ENCODE results near the gene TRERF1. TPM values are rescaled to one million over a fixed set of nuclear protein-coding genes. Genes with fewer than 3 reads are reported as not detected.

TRERF1 gene
- total RNA-seq, 6 experiments from 2014 or later, result 10.5 to 16.4 (median 15.2) TPM

DNA sequence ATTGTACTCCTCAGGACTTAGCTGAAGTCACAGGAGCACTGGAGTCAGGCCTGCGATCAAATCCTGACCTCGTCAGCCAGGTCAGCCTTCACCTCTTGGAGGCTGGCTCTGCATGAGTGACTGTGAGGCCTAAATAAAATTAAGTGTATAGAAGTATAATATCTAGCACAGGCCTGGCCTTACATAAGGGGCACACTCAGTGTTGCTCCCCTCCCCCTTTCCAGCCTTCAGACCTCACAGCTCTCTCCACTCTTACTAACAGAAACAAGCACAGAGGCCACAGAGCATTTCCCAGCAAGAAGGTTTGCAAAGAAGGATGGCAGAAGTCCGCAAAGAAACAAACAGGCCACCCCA lies 84.8 kb downstream of the TRERF1 start:
- H3K9me3 Mint-ChIP-seq, result no peaks in the 10 kb centered on the region
- no peak for DNase-seq
- H3K27ac Mint-ChIP-seq, result peak overlapping the region; percentile 83
- H3K4me1 Mint-ChIP-seq (ENCODE audit: low read depth), result peaks cover 46% of the 10 kb centered on the region
- H3K27me3 Mint-ChIP-seq (ENCODE audit: insufficient read depth), result no peaks in the 10 kb centered on the region
- H3K4me3 Mint-ChIP-seq, result peak overlapping the region; percentile 51
- H3K36me3 Mint-ChIP-seq (ENCODE audit: low read depth), result peaks cover 9% of the 10 kb centered on the region
- TF ChIP-seq, protein P1, sequence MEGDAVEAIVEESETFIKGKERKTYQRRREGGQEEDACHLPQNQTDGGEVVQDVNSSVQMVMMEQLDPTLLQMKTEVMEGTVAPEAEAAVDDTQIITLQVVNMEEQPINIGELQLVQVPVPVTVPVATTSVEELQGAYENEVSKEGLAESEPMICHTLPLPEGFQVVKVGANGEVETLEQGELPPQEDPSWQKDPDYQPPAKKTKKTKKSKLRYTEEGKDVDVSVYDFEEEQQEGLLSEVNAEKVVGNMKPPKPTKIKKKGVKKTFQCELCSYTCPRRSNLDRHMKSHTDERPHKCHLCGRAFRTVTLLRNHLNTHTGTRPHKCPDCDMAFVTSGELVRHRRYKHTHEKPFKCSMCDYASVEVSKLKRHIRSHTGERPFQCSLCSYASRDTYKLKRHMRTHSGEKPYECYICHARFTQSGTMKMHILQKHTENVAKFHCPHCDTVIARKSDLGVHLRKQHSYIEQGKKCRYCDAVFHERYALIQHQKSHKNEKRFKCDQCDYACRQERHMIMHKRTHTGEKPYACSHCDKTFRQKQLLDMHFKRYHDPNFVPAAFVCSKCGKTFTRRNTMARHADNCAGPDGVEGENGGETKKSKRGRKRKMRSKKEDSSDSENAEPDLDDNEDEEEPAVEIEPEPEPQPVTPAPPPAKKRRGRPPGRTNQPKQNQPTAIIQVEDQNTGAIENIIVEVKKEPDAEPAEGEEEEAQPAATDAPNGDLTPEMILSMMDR (IDR thresholded peaks at IDR 0.05), result no peak

DNA sequence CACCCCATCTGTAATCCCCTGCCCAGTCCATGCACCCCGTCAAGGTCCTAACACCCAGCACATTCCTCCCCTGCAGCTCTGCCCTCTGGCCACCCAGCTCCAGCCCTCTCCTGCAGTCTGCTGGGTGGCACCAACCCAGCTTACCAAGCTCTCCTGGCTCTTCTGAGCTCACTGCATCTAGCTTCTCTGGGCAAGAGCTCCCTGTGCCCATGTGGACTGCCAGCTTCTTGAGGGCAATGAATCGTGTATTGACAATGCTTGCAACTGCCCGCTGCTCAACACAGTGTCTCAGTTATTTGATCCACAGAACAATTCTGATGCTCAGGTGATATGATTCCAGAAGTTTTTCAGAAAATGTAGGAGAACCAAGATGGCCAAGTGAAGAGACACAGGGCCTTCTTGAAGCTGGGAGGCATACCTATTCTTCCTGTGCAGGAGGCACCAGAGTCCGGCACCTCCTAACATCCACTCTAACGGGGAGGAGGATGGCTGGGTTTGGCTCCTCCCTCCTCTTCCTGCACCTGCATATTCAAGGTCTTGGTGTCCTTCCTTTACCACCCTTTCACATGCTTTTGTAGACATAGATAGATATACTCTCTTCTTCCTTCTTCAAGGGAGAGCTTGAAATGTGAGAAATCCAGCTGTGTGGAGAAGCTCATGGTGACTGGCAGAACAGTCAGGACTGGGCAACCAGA lies 85.6 kb downstream of the TRERF1 start:
- Mint-ChIP-seq H3K27ac (peak overlapping the region; percentile 83), H3K4me3 (no peak overlapping the region), H3K27me3 (ENCODE audit: insufficient read depth) (no peaks in the 10 kb centered on the region), H3K36me3 (ENCODE audit: low read depth) (peaks cover 13% of the 10 kb centered on the region), H3K9me3 (no peaks in the 10 kb centered on the region), H3K4me1 (ENCODE audit: low read depth) (peaks cover 46% of the 10 kb centered on the region)
- TF ChIP-seq, protein P1 (IDR thresholded peaks at IDR 0.05), result no peak
- no peak for DNase-seq

DNA sequence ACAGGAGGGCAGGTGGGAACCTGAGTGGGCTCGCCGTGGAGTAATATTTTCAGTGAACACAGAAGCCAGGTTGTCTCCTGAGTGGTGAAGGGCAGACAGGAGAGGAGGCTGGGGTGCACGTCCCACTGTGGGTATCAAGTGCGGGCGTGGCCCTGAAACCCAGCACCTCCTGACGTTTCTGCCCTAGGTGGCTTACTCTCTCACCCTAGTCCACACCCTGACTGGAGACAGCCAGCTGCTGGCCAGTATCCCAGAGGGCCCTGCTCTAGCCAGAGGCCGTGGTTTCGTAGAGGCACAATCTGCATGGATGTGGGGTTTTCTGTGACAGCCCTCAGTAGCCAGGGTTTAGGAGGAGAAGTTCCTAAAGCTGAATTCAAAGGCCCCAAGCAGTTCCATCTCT lies 86.7 kb downstream of the TRERF1 start:
- H3K4me1 Mint-ChIP-seq (ENCODE audit: low read depth), result peaks cover 45% of the 10 kb centered on the region
- H3K36me3 Mint-ChIP-seq (ENCODE audit: low read depth), result peaks cover 17% of the 10 kb centered on the region
- DNase-seq, result no peak
- TF ChIP-seq, protein P1 (IDR thresholded peaks at IDR 0.05), result no peak
- no peak overlapping the region for H3K4me3 Mint-ChIP-seq
- H3K27ac Mint-ChIP-seq, result no peak overlapping the region
- H3K27me3 Mint-ChIP-seq (ENCODE audit: insufficient read depth), result no peaks in the 10 kb centered on the region
- no peaks in the 10 kb centered on the region for H3K9me3 Mint-ChIP-seq

DNA sequence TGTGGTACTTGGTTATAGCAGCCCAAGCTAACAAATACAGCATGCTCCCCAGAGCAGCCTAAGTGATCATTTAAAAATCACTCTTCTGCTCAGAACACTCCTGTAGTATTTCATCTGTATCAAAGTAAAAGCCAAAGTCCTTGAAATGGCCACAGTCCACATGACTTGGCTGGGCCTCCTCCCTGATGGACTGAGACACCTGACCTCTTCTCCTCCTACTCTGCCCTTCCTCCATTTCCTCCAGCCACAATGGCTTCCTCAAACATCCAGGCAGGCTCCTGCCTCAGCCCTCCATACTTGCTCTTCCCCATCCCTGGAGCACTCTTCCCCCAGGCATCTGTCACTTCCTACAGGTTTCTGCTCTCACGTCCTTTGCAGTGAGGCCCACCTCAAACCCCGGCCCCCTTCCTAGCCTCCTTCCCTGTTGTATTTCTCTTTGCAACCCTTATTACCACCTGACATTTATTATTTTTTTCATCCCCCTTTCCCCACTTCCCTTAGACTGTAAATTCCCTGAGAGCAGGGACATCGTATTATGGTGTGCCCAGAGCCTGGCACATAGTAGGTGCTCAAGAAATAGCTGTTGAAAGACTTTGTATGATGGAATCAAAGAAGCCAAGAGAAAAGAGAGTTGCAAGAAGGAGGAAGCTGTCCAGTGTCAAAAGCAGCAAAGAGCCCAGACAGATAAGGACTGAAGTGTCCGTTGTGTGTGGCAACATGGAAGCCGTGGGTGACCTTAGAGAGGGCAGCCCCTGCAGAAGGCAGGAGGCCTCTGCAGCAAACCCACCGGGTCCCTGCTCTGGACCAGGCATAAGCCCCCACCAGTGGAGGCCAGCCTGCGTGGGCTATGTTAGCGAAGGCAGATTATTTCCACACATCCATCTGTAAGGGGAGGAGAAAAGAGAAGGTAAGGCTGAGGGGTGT lies 87.5 kb downstream of the TRERF1 start:
- Mint-ChIP-seq H3K4me3 (no peak overlapping the region), H3K27me3 (ENCODE audit: insufficient read depth) (no peaks in the 10 kb centered on the region), H3K36me3 (ENCODE audit: low read depth) (peaks cover 17% of the 10 kb centered on the region), H3K9me3 (no peaks in the 10 kb centered on the region), H3K4me1 (ENCODE audit: low read depth) (peaks cover 45% of the 10 kb centered on the region), H3K27ac (no peak overlapping the region)
- TF ChIP-seq, protein P1 (IDR thresholded peaks at IDR 0.05), result no peak
- DNase-seq, result no peak

DNA sequence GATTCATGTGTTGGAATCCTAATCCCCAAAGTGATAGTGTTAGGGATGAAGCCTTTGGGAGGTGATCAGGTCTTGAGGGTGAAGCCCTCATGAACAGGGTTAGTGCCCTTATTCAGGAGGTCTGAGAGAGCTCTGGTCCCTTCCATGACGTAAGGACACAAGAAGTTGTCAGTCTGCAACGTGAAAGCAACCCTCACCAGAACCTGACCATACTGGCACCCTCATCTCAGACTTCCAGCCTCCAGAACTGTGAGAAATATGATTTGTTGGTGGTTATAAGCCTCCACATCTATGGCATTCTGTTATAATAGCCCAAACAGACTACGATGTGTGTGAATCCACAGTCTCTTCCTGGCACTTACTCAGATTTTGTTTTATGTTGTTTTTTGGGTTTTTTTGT lies 90.7 kb downstream of the TRERF1 start:
- DNase-seq, result no peak
- Mint-ChIP-seq H3K9me3 (no peaks in the 10 kb centered on the region), H3K36me3 (ENCODE audit: low read depth) (peaks cover 18% of the 10 kb centered on the region), H3K27ac (no peak overlapping the region), H3K4me1 (ENCODE audit: low read depth) (peaks cover 35% of the 10 kb centered on the region), H3K27me3 (ENCODE audit: insufficient read depth) (no peaks in the 10 kb centered on the region), H3K4me3 (no peak overlapping the region)
- TF ChIP-seq, protein P1 (IDR thresholded peaks at IDR 0.05), result no peak

Data from HFFc6 (cell line).